HUES6 (cell line): Measurements from ENCODE around the gene TRMT61A.
"Not testable (repeated sequence)": the region's sequence is repeated elsewhere in the genome, so short reads cannot be mapped to it uniquely, and the experiment has no call there.

Source experiments
- H3K27ac ChIP-seq: 2 replicates; pipeline ENCODE4 v1.7.0; 2013; ENCODE audit warnings: low read depth, mild to moderate bottlenecking, low read length, inconsistent platforms
- H3K27me3 ChIP-seq: 2 replicates; pipeline ENCODE4 v1.6.1; 2013; ENCODE audit warnings: low read length; ENCODE audit not compliant: control insufficient read depth, insufficient read depth
- H3K36me3 ChIP-seq: 2 replicates; pipeline ENCODE4 v1.6.1; 2013; ENCODE audit warnings: low read length; ENCODE audit not compliant: control insufficient read depth, insufficient read depth
- H3K4me1 ChIP-seq: 2 replicates; pipeline ENCODE4 v1.6.1; 2013; ENCODE audit warnings: low read length; ENCODE audit not compliant: control insufficient read depth, insufficient read depth
- H3K4me3 ChIP-seq: 2 replicates; pipeline ENCODE4 v1.5.1; 2013; ENCODE audit warnings: low read depth, low read length
- H3K9ac ChIP-seq: one replicate; pipeline ENCODE4 v1.6.1; 2013; ENCODE audit warnings: mild to moderate bottlenecking, low read length
- H3K9me3 ChIP-seq: 2 replicates; pipeline ENCODE4 v1.6.1; 2013; ENCODE audit warnings: low read depth, low read length; ENCODE audit not compliant: control insufficient read depth, insufficient read depth

Gene TRMT61A

GRCh38 chr14:103525430-103526246, 3.4 kb upstream of the TRMT61A start:
- H3K4me3 ChIP-seq, H3K9ac ChIP-seq, H3K36me3 ChIP-seq, H3K9me3 ChIP-seq, H3K27ac ChIP-seq: not testable (repeated sequence)
- Histone ChIP-seq H3K4me1 (peaks cover 24% of the 10 kb centered on the region), H3K27me3 (peaks cover 22% of the 10 kb centered on the region)

DNA sequence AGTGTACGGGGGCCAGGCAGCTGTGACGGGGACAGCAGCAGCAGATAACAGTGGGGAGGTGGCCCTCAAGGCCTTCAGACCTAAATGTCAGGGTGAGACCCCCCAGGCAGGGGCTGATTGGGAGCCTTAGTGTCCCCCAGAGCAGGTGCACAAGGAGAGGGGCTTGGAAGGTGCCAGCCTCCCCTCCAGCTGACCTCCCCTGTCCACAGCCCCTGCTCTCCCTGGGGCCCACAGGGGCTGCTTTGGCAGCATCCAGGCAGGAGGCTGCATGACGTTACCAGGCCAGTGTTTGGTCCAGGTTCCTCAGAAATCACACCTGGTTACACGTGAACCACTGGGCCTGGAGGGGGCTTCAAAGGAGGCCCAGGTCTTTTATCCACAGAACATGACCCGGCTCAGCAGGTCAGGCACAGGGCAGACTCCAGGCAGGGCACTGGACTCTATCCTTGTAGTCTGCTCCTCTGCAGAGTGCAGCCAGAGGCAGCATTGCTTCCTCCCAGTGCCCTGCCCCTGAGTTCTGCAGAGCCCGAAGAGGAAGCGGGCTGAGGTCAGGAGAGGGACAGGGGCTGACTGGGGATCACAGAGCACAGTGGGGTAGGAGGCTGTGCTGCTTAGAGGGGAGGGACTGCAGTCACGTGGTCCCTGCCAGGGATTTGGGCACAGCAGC, 2.6 kb upstream of the TRMT61A start:
- Histone ChIP-seq H3K4me1 (peaks cover 24% of the 10 kb centered on the region), H3K4me3 (no peak overlapping the region), H3K9ac (no peak overlapping the region), H3K27me3 (peaks cover 22% of the 10 kb centered on the region), H3K9me3 (no peaks in the 10 kb centered on the region), H3K36me3 (peaks cover 4% of the 10 kb centered on the region; the same call in 1 of the 2 replicates), H3K27ac (no peak overlapping the region)

DNA sequence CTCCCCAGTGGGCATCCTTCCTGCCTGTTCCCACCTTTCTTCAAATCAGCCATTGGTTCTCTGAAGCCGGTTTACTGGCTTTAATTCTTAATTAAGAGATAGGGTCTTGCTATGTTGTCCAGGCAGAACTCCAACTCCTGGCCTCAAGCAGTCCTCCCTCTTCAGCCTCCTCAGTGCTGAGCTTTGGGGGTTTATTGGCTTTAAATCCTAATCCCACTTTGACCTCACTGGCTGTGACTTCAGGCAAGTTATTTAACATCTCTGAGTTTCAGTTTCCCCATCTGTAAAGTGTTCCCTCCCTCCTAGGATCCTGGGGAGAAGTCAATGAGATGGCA, 2.1 kb upstream of the TRMT61A start:
- Histone ChIP-seq H3K27ac (no peak overlapping the region), H3K4me3 (no peak overlapping the region), H3K36me3 (peaks cover 4% of the 10 kb centered on the region; the same call in 1 of the 2 replicates), H3K4me1 (peaks cover 24% of the 10 kb centered on the region), H3K9ac (no peak overlapping the region), H3K27me3 (peaks cover 22% of the 10 kb centered on the region), H3K9me3 (no peaks in the 10 kb centered on the region)

- H3K36me3 ChIP-seq, result peaks cover 10% of the 10 kb centered on the region
- no peak overlapping the region for H3K27ac ChIP-seq
- H3K4me3 ChIP-seq, result peak overlapping the region; percentile 89; the same call in 1 of the 2 replicates
- peaks cover 24% of the 10 kb centered on the region for H3K4me1 ChIP-seq
- peaks cover 22% of the 10 kb centered on the region for H3K27me3 ChIP-seq
- peak overlapping the region; percentile 84 for H3K9ac ChIP-seq
- no peaks in the 10 kb centered on the region for H3K9me3 ChIP-seq
These were observed 1.4 kb upstream of the TRMT61A start for GRCh38 chr14:103527408-103528145.

DNA sequence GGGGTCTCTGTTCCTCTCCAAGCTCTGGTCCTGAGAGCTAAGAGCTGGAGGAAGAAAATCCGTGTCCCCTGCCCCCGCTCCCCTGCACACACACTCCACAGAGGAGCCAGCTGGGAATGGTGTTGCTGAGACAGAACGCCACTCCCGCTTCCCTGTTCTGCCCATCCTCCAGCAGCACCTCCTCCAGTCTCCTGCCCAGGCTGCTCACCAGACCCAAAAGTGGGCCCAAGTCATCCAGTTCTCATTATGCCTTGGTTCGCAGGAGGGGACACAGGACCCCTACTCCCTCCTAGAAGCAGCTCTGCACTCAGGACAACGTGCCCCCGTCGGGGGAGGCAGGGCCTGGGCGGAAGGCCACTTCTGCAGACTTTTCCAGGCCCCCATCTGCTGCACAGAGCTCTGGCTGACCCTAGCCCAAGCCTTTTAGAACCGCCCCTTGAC, 830 bp upstream of the TRMT61A start:
- peaks cover 13% of the 10 kb centered on the region for H3K36me3 ChIP-seq
- no peaks in the 10 kb centered on the region for H3K9me3 ChIP-seq
- peaks cover 18% of the 10 kb centered on the region for H3K27me3 ChIP-seq
- peaks cover 24% of the 10 kb centered on the region for H3K4me1 ChIP-seq
- H3K27ac ChIP-seq, result peak overlapping the region; percentile 74
- peak overlapping the region; percentile 89 for H3K4me3 ChIP-seq
- H3K9ac ChIP-seq, result peak overlapping the region; percentile 84

GRCh38 chr14:103529383-103530365, 678 bp downstream of the TRMT61A start:
- H3K27ac ChIP-seq, result peak overlapping the region; percentile 66; the same call in 1 of the 2 replicates
- H3K4me1 ChIP-seq, result peaks cover 17% of the 10 kb centered on the region

GRCh38 chr14:103530390-103530789, 1.4 kb downstream of the TRMT61A start:
- Histone ChIP-seq H3K36me3 (peaks cover 27% of the 10 kb centered on the region), H3K9me3 (no peaks in the 10 kb centered on the region), H3K9ac (no peak overlapping the region), H3K4me1 (peaks cover 17% of the 10 kb centered on the region), H3K27ac (no peak overlapping the region), H3K27me3 (no peaks in the 10 kb centered on the region; the same call in 1 of the 2 replicates), H3K4me3 (peak overlapping the region; percentile 89)

More at GRCh38 chr14:103529383-103530365, 678 bp downstream of the TRMT61A start:
- no peaks in the 10 kb centered on the region for H3K9me3 ChIP-seq
- H3K36me3 ChIP-seq, result peaks cover 20% of the 10 kb centered on the region
- H3K27me3 ChIP-seq, result peaks cover 3% of the 10 kb centered on the region
- H3K9ac ChIP-seq, result peak overlapping the region; percentile 87
- H3K4me3 ChIP-seq, result peak overlapping the region; percentile 89

DNA sequence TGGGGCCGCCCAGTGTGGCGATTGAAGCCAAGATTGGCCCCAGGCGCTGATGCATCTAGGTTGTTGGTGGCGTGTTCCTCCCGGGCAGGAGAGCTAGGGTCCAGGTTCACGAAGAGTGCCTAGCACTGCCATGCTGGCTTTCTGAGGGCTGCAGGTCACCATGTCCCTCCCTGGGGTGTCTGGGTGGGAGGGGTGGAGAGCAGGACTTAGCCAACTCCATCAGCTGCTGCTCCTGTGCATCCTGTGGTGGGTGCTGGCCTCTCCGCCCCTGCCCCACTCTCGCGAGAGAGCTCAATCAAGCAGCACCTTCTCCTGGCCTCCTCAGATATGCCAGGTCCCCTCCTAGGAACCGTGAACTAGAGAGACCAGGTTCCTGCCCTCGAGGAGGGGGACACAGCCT, 1.8 kb downstream of the TRMT61A start:
- H3K4me3 ChIP-seq, result no peak overlapping the region
- no peaks in the 10 kb centered on the region for H3K9me3 ChIP-seq
- H3K27me3 ChIP-seq, result no peaks in the 10 kb centered on the region
- no peak overlapping the region for H3K27ac ChIP-seq
- peaks cover 17% of the 10 kb centered on the region for H3K4me1 ChIP-seq
- H3K36me3 ChIP-seq, result peaks cover 31% of the 10 kb centered on the region
- H3K9ac ChIP-seq, result no peak overlapping the region

- Histone ChIP-seq H3K4me1 (peaks cover 17% of the 10 kb centered on the region), H3K27ac (no peak overlapping the region), H3K4me3 (no peak overlapping the region), H3K9ac (no peak overlapping the region), H3K27me3 (no peaks in the 10 kb centered on the region), H3K36me3 (peaks cover 31% of the 10 kb centered on the region), H3K9me3 (no peaks in the 10 kb centered on the region)
These were observed 2.6 kb downstream of the TRMT61A start for GRCh38 chr14:103531421-103532215.
